SU-DHL-6 (cell line): ENCODE measurements around the gene ANKRD17.

ENCODE experiments used
- H2AFZ ChIP-seq: fragments of 200-600 bp; sonication (generic); 2 replicates; pipeline ENCODE4 v1.6.1; 2014; ENCODE audit warnings: low read depth, mild to moderate bottlenecking, moderate library complexity, mixed read lengths, antibody characterized with exemption, low read length; ENCODE audit not compliant: severe bottlenecking
- H3F3A ChIP-seq: fragments of 200-600 bp; shearing (Covaris generic); 2 replicates; pipeline ENCODE4 v1.6.0; 2016; ENCODE audit warnings: antibody characterized with exemption, mild to moderate bottlenecking; ENCODE audit not compliant: insufficient read depth
- H3K27ac ChIP-seq: fragments of 200-600 bp; sonication (generic); 2 replicates; pipeline ENCODE4 v1.5.1; 2016; ENCODE audit warnings: low read depth, mild to moderate bottlenecking, low read length, moderate library complexity, mixed read lengths
- H3K27me3 ChIP-seq: fragments of 200-600 bp; sonication (generic), shearing (Covaris generic); 2 replicates; pipeline ENCODE4 v1.6.0; 2014; ENCODE audit warnings: mild to moderate bottlenecking, low read length
- H3K36me3 ChIP-seq: fragments of 200-600 bp; sonication (generic); 2 replicates; pipeline ENCODE4 v1.6.1; 2014; ENCODE audit warnings: mild to moderate bottlenecking, low read length, mixed read lengths
- H3K4me2 ChIP-seq: fragments of 300-600, 200-600 bp; shearing (Covaris generic), sonication (generic); 2 replicates; pipeline ENCODE4 v1.6.0; 2014; ENCODE audit warnings: low read length, low read depth, mild to moderate bottlenecking; ENCODE audit not compliant: poor library complexity, severe bottlenecking
- H3K4me3 ChIP-seq: fragments of 200-600 bp; sonication (generic); 2 replicates; pipeline ENCODE4 v1.5.1; 2014; ENCODE audit warnings: antibody characterized with exemption, low read length, mild to moderate bottlenecking, mixed read lengths; ENCODE audit not compliant: insufficient read depth, poor library complexity, severe bottlenecking
- H3K79me2 ChIP-seq: fragments of 200-600 bp; sonication (generic); 2 replicates; pipeline ENCODE4 v1.6.1; 2014; ENCODE audit warnings: mild to moderate bottlenecking, low read length, moderate library complexity; ENCODE audit not compliant: insufficient read depth
- H3K9ac ChIP-seq: fragments of 200-600 bp; sonication (generic); 2 replicates; pipeline ENCODE4 v1.7.0; 2014; ENCODE audit warnings: mild to moderate bottlenecking, low read length
- H3K9me2 ChIP-seq: fragments of 200-600 bp; sonication (generic); replicated peaks from 2 replicates; pipeline ENCODE4 v1.6.1; 2014; ENCODE audit warnings: low read length; ENCODE audit not compliant: insufficient read depth
- H3K9me3 ChIP-seq: fragments of 200-600 bp; sonication (generic); 2 replicates; pipeline ENCODE4 v1.6.1; 2014; ENCODE audit warnings: low read length, mixed read lengths; ENCODE audit not compliant: insufficient read depth
- H4K20me1 ChIP-seq: fragments of 200-600 bp; sonication (generic); 2 replicates; pipeline ENCODE4 v1.6.1; 2014; ENCODE audit warnings: low read depth, mild to moderate bottlenecking, antibody characterized with exemption, low read length, moderate library complexity, mixed read lengths
- EZH2phosphoT487 ChIP-seq: fragments of 200-600 bp; sonication (generic), shearing (Covaris generic); conservative IDR thresholded peaks from 2 replicates; pipeline ENCODE4 v1.6.1; 2018; ENCODE audit warnings: mild to moderate bottlenecking, antibody characterized with exemption, low read length, moderate library complexity, mixed read lengths
- TF ChIP-seq, protein P1 (sequence below): fragments of 200-600 bp; sonication (generic); IDR thresholded peaks from one replicate; pipeline ENCODE4 v1.5.1; 2017; ENCODE audit warnings: antibody characterized with exemption, mild to moderate bottlenecking, low read length, moderate library complexity; ENCODE audit not compliant: insufficient read depth, poor library complexity, severe bottlenecking

The ANKRD17 gene

DNA sequence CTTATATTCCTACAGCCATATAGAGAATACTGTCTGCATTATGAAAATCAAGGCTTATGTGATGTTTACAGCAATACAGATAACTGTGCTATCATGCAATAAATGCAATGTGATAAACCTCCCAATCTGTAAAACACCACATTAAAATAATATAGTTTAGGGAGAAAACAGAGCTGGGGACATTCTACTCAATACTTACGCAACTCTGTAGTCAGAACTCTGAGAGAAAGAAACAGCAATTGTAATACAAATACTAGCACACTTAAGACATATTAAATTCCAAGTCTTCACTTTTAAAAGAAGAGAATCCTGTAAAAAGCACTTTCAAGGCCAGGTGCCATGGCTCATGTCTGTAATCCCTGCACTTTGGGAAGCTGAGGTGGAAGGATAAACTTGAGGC, 61.4 kb downstream of the ANKRD17 start:
- no peak overlapping the region for H3K27ac ChIP-seq
- no peak overlapping the region for H2AFZ ChIP-seq
- H3K9me2 ChIP-seq, result no peaks in the 10 kb centered on the region
- no peak overlapping the region for H3K9ac ChIP-seq
- no peaks in the 10 kb centered on the region for H3K36me3 ChIP-seq
- H3F3A ChIP-seq, result peaks cover 13% of the 10 kb centered on the region; the same call in 1 of the 2 replicates
- H4K20me1 ChIP-seq, result no peaks in the 10 kb centered on the region
- H3K4me2 ChIP-seq, result no peak overlapping the region
- H3K9me3 ChIP-seq, result no peaks in the 10 kb centered on the region
- peaks cover 61% of the 10 kb centered on the region for H3K79me2 ChIP-seq
- no peak for TF ChIP-seq EZH2phosphoT487
- TF ChIP-seq, protein P1, sequence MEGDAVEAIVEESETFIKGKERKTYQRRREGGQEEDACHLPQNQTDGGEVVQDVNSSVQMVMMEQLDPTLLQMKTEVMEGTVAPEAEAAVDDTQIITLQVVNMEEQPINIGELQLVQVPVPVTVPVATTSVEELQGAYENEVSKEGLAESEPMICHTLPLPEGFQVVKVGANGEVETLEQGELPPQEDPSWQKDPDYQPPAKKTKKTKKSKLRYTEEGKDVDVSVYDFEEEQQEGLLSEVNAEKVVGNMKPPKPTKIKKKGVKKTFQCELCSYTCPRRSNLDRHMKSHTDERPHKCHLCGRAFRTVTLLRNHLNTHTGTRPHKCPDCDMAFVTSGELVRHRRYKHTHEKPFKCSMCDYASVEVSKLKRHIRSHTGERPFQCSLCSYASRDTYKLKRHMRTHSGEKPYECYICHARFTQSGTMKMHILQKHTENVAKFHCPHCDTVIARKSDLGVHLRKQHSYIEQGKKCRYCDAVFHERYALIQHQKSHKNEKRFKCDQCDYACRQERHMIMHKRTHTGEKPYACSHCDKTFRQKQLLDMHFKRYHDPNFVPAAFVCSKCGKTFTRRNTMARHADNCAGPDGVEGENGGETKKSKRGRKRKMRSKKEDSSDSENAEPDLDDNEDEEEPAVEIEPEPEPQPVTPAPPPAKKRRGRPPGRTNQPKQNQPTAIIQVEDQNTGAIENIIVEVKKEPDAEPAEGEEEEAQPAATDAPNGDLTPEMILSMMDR, result no peak
- H3K4me3 ChIP-seq, result no peak overlapping the region
- no peaks in the 10 kb centered on the region for H3K27me3 ChIP-seq

DNA sequence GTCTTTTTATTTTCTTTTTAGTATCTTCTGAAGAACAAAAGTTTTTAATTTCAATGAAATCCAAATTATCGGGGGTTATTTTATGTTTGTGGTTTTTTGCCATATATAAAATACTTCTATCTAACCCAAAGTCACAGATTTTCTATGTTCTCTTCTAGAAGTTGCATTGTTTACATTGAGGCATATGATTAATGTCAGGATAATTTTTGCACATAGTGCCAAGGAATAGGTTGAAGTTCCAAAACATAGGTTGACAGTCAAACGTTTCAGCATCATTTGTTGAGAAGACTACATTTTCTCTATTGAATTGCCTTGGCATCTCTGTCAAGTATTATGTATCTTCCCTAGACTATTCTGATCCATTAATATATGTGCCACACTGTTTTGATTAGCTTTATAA, 64.5 kb downstream of the ANKRD17 start:
- Histone ChIP-seq H3K9me3 (no peaks in the 10 kb centered on the region), H4K20me1 (no peaks in the 10 kb centered on the region), H3K9ac (no peak overlapping the region), H3K27ac (no peak overlapping the region), H3K79me2 (peaks cover 61% of the 10 kb centered on the region), H3K27me3 (no peaks in the 10 kb centered on the region), H3K36me3 (no peaks in the 10 kb centered on the region), H3K4me2 (peak overlapping the region; percentile 35), H3K9me2 (no peaks in the 10 kb centered on the region), H3K4me3 (no peak overlapping the region), H3F3A (peaks cover 13% of the 10 kb centered on the region; the same call in 1 of the 2 replicates), H2AFZ (no peak overlapping the region)
- TF ChIP-seq EZH2phosphoT487, result no peak
- TF ChIP-seq, protein P1, result no peak

DNA sequence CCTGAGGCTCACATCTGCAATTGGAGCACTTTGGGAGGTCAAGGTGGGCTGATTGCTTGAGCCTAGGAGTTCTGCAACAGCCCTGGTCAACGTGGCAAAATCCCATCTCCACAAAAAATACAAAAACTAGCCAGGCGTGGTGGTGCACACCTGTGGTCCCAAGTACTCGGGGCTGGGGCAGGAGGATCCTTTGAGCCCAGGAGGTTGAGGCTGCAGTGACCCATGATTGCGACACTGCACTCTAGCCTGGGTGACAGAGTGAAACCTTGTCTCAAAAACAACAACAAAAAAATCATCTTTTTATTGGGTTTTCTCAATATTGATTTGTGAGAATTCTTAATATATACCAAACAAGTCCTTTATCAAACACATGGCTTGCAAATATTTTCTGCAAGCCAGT, 64.9 kb downstream of the ANKRD17 start:
- TF ChIP-seq, protein P1, result no peak
- no peak for TF ChIP-seq EZH2phosphoT487
- H3K4me2 ChIP-seq, result peak overlapping the region; percentile 35
- no peaks in the 10 kb centered on the region for H4K20me1 ChIP-seq
- no peak overlapping the region for H3K9ac ChIP-seq
- peaks cover 61% of the 10 kb centered on the region for H3K79me2 ChIP-seq
- no peaks in the 10 kb centered on the region for H3K9me3 ChIP-seq
- peaks cover 13% of the 10 kb centered on the region; the same call in 1 of the 2 replicates for H3F3A ChIP-seq
- no peaks in the 10 kb centered on the region for H3K36me3 ChIP-seq
- H3K9me2 ChIP-seq, result no peaks in the 10 kb centered on the region
- H3K4me3 ChIP-seq, result no peak overlapping the region
- H3K27me3 ChIP-seq, result no peaks in the 10 kb centered on the region
- H3K27ac ChIP-seq, result peak overlapping the region; percentile 32; the same call in 1 of the 2 replicates
- no peak overlapping the region for H2AFZ ChIP-seq
